K562 (cell line): Measurements from ENCODE around the gene FLAD1. TPM values are rescaled to one million over a fixed set of nuclear protein-coding genes. Genes with fewer than 3 reads are reported as not detected.

Experiments used
- CBFB ChIP-seq: sonication (generic); formaldehyde crosslinking; IDR thresholded peaks from 2 replicates; pipeline ENCODE4 v1.4.0; 2020; ENCODE audit warnings: mild to moderate bottlenecking, missing genetic modification reagents
- FUS ChIP-seq: fragments of 200-400 bp; formaldehyde crosslinking; optimal IDR thresholded peaks from 2 replicates; pipeline ENCODE3; 2017; ENCODE audit warnings: low read depth, low read length
- GATAD2B ChIP-seq: fragments of 450-650 bp; IDR thresholded peaks from 2 replicates; pipeline ENCODE4 v1.6.1; 2017; ENCODE audit warnings: mild to moderate bottlenecking, borderline replicate concordance
- HES1 ChIP-seq: fragments of 450-650 bp; IDR thresholded peaks from 2 replicates; pipeline ENCODE4 v1.6.1; 2016; ENCODE audit warnings: low read depth, mild to moderate bottlenecking, moderate library complexity
- HNRNPL ChIP-seq: fragments of 200-400 bp; formaldehyde crosslinking; IDR thresholded peaks from 2 replicates; pipeline ENCODE4 v1.6.1; 2017; ENCODE audit warnings: low read depth, mild to moderate bottlenecking, low read length
- MAZ ChIP-seq, 2 experiments: fragments of 450-650 bp in 1 of 2; sonication (generic) in 1 of 2; formaldehyde crosslinking; IDR thresholded peaks in 1 of 2; conservative IDR thresholded peaks in 1 of 2; 2 replicates each; pipeline versions ENCODE4 v1.4.0 to v1.5.0; 2020; ENCODE audit warnings: mild to moderate bottlenecking in 1 of 2, missing genetic modification reagents in 1 of 2
- POLR2A ChIP-seq: fragments of 450-650 bp; conservative IDR thresholded peaks from 2 replicates; pipeline ENCODE4 v1.6.1; 2016
- RBM15 ChIP-seq: fragments of 200-400 bp; formaldehyde crosslinking; IDR thresholded peaks from 2 replicates; pipeline ENCODE4 v1.6.1; 2018; ENCODE audit warnings: mild to moderate bottlenecking, low read length, moderate library complexity; ENCODE audit not compliant: insufficient read depth
- RNF219 ChIP-seq: fragments of 250-450 bp; sonication (Bioruptor Pico); IDR thresholded peaks from 2 replicates; pipeline ENCODE4 v1.5.0; 2022; ENCODE audit warnings: mild to moderate bottlenecking
- SNIP1 ChIP-seq: fragments of 450-650 bp; IDR thresholded peaks from 2 replicates; pipeline ENCODE4 v1.7.1; 2017; ENCODE audit warnings: low read depth, mild to moderate bottlenecking
- ZBTB40 ChIP-seq, 2 experiments: fragments of 450-650 bp in 1 of 2; sonication (generic) in 1 of 2; formaldehyde crosslinking in 1 of 2; IDR thresholded peaks; 2 replicates each; pipeline versions ENCODE4 v1.7.1 to v1.9.0; 2016 to 2022; ENCODE audit warnings: inconsistent platforms in 1 of 2, mild to moderate bottlenecking in 1 of 2, missing genetic modification reagents in 1 of 2
- ZNF3 ChIP-seq: fragments of 250-450 bp; sonication (Bioruptor Pico); IDR thresholded peaks from 2 replicates; pipeline ENCODE4 v1.5.0; 2021; ENCODE audit warnings: mild to moderate bottlenecking, moderate library complexity
- ZNF583 ChIP-seq: fragments of 250-450 bp; sonication (Bioruptor Pico); IDR thresholded peaks from 2 replicates; pipeline ENCODE4 v1.4.0; 2020
- polyA plus RNA-seq, 8 experiments: library from polyadenylated mRNA; depleted of rRNA in 4 of 8; stranded (reverse) in 5 of 8; unstranded in 3 of 8; fragments of >200 nt; fragmentation: Nextera tagmentation in 2 of 8; fragmentation: Illumina TruSeq in 1 of 8; extraction: Ambion mirVana in 2 of 8; extraction: Trizol in 1 of 8; gene quantifications; 2 replicates each; pipeline versions ENCODE4 v1.2.1 to v1.2.3, GENCODE V29; 2011 to 2014; ENCODE audit warnings: inconsistent platforms in 1 of 8, missing spikeins in 1 of 8
- total RNA-seq, 7 experiments: library from RNA; depleted of rRNA in 6 of 7; stranded (reverse); fragments of >200 nt in 6 of 7; fragmentation: Illumina TruSeq in 2 of 7; extraction: Trizol in 2 of 7; gene quantifications; 2 replicates each; pipeline versions ENCODE4 v1.2.1 to v1.2.3, GENCODE V29; 2011 to 2021; ENCODE audit warnings: low replicate concordance in 1 of 7

Gene FLAD1
- total and polyA plus RNA-seq, 9 of the 15 experiments (the other 6 are each of a cell fraction or from before 2014, with no cell fraction given): 24.9 to 85.8 (median 67.0) TPM

GRCh38 chr1:155001675-155002463, 18.7 kb downstream of the FLAD1 start (continued):
- TF ChIP-seq ZBTB40 (IDR thresholded peaks at IDR 0.05) (no peak), ZBTB40 (CRISPR knock-in tag; IDR thresholded peaks at IDR 0.05) (no peak), GATAD2B (peak; percentile 99), CBFB (CRISPR knock-in tag) (no peak), POLR2A (0 out of 2 replicates have a peak, but pooled peaks have one; percentile 56), RBM15 (no peak), HES1 (no peak), SNIP1 (no peak), RNF219 (CRISPR knock-in tag) (no peak), ZNF583 (CRISPR knock-in tag) (no peak), ZNF3 (CRISPR knock-in tag) (no peak), HNRNPL (peak; percentile 63; the same call in 1 of the 2 replicates), MAZ (CRISPR knock-in tag; conservative IDR thresholded peaks at IDR 0.05 in 1 of 2, IDR thresholded peaks at IDR 0.05 in 1 of 2) (peak; percentile 81 to 93), FUS (no peak)
